ENCODE data around the gene SMKR1.

- TF ChIP-seq CTCF (IDR thresholded peaks at IDR 0.05; ENCODE audit: borderline replicate concordance, extremely low read depth, low read length, poor library complexity, severe bottlenecking) (no peak), EZH2 (IDR thresholded peaks at IDR 0.05; ENCODE audit: borderline replicate concordance, low read depth, low read length, severe bottlenecking) (no peak)
Observed at GRCh38 chr7:129468547-129468946, 33.8 kb upstream of the SMKR1 start.

All from DND-41 (cell line).